HEK293T (cell line): ENCODE measurements around the gene CHIT1.

Experiments used
- ARNT ChIP-seq: fragments of 450-650 bp; IDR thresholded peaks from 2 replicates; pipeline ENCODE4 v1.6.1; 2017; ENCODE audit warnings: mild to moderate bottlenecking
- BHLHE40 ChIP-seq: fragments of 450-650 bp; IDR thresholded peaks from 2 replicates; pipeline ENCODE4 v1.6.1; 2016; ENCODE audit warnings: mild to moderate bottlenecking, moderate library complexity, borderline replicate concordance
- ELF4 ChIP-seq: fragments of 450-650 bp; IDR thresholded peaks from 2 replicates; pipeline ENCODE4 v1.6.1; 2017; ENCODE audit warnings: antibody characterized with exemption
- FOXK2 ChIP-seq: fragments of 450-650 bp; IDR thresholded peaks from 2 replicates; pipeline ENCODE4 v1.6.1; 2016; ENCODE audit warnings: mild to moderate bottlenecking
- FOXM1 ChIP-seq: fragments of 450-650 bp; IDR thresholded peaks from 2 replicates; pipeline ENCODE4 v1.6.1; 2017; ENCODE audit warnings: mild to moderate bottlenecking, borderline replicate concordance
- PKNOX1 ChIP-seq: fragments of 450-650 bp; IDR thresholded peaks from 2 replicates; pipeline ENCODE4 v1.6.1; 2016
- SP1 ChIP-seq: fragments of 450-650 bp; IDR thresholded peaks from 2 replicates; pipeline ENCODE4 v1.6.1; 2017
- SUZ12 ChIP-seq: fragments of 450-650 bp; IDR thresholded peaks from 2 replicates; pipeline ENCODE4 v1.6.1; 2016; ENCODE audit warnings: mild to moderate bottlenecking

DNA sequence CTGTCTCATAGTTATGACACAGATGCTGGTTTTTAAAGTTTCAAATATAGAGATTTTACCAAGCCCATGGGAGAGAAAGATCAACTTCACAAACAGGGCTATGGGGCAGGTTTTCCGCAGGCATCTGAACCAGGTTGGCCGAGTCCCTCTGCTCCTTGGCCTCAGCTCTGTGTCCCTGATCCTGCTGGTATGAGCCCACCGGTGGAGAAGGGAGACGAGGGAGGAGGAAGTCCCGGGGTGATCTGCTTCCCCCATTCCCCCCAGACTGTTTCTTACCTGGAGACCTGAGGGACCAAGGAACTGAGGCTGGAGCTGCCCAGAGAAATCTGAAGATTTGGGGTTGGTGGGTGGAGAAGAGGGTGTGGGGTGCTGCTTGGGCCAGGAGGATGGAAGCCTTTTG, 46.9 kb upstream of the CHIT1 start:
- no peak for TF ChIP-seq FOXM1
- TF ChIP-seq ELF4: no peak
- TF ChIP-seq SP1: no peak
- no peak for TF ChIP-seq ARNT
- TF ChIP-seq BHLHE40: no peak
- no peak for TF ChIP-seq PKNOX1
- TF ChIP-seq FOXK2: no peak
- TF ChIP-seq SUZ12: no peak
